Colonic mucosa (tissue), 4 donors: ENCODE data around the gene RNF4. TPM values are rescaled to one million over a fixed set of nuclear protein-coding genes. Genes with fewer than 3 reads are reported as not detected.

Experiments
- DNase-seq: peaks from one replicate; pipeline ENCODE4 v3.0.0-alpha.2; 2020
- H3K27ac ChIP-seq: fragments of 200-600 bp; one replicate; pipeline ENCODE4 v1.8.0; 2021
- H3K27me3 ChIP-seq: fragments of 200-600 bp; one replicate; pipeline ENCODE4 v1.8.0; 2021
- H3K36me3 ChIP-seq: fragments of 200-600 bp; one replicate; pipeline ENCODE4 v1.8.0; 2021
- H3K4me1 ChIP-seq: fragments of 200-600 bp; one replicate; pipeline ENCODE4 v1.8.0; 2021; ENCODE audit warnings: mild to moderate bottlenecking
- H3K4me3 ChIP-seq: fragments of 200-600 bp; one replicate; pipeline ENCODE4 v1.8.0; 2021
- H3K9ac ChIP-seq, 2 donors: one replicate each; pipeline ENCODE4 v1.7.0; 2013; ENCODE audit warnings: control low read depth in 2 of 2, low read depth in 2 of 2, low read length in 2 of 2
- H3K9me3 ChIP-seq: fragments of 200-600 bp; one replicate; pipeline ENCODE4 v1.8.0; 2021
- CTCF ChIP-seq: fragments of 200-600 bp; IDR thresholded peaks from one replicate; pipeline ENCODE4 v1.8.0; 2022; ENCODE audit warnings: antibody characterized with exemption, mild to moderate bottlenecking
- intact Hi-C: fragments of 100-400 bp; cut with DNase I; formaldehyde crosslinking; loops from one replicate; pipeline ENCODE4 v1.14.1; 2022
- total RNA-seq, 2 donors: library from RNA; stranded (reverse); fragmentation: NEBNext Ultra II Directional in 1 of 2; extraction: Animal tissue kit (Norgen Biotek cat#: 25700) in 1 of 2; gene quantifications; one replicate each; pipeline ENCODE4 v1.2.1, GENCODE V29; 2021
- donor health status: healthy.
- donor health status: DM: no; HTN: no; CAD: no.
- donor health status: DM: no; HTN: no; CAD: no.

Gene RNF4
- total RNA-seq, 2 donors from 2014 or later, result 50.1 to 51.1 TPM

GRCh38 chr4:2457481-2458295 is 11.2 kb upstream of the RNF4 start:
- H3K9ac ChIP-seq, result no peak overlapping the region
- TF ChIP-seq CTCF, result no peak
- intact Hi-C loops, result no loop called here

GRCh38 chr4:2458546-2459491 is 10.1 kb upstream of the RNF4 start:
- Histone ChIP-seq H3K9ac (no peak overlapping the region), H3K27ac (no peak overlapping the region), H3K27me3 (no peaks in the 10 kb centered on the region), H3K4me1 (peaks cover 6% of the 10 kb centered on the region), H3K4me3 (no peak overlapping the region), H3K9me3 (no peaks in the 10 kb centered on the region), H3K36me3 (no peaks in the 10 kb centered on the region)
- DNase-seq, result no peak
- intact Hi-C loops, result no loop called here
- TF ChIP-seq CTCF, result no peak

More at GRCh38 chr4:2457481-2458295, 11.2 kb upstream of the RNF4 start:
- Histone ChIP-seq H3K4me1 (peaks cover 6% of the 10 kb centered on the region), H3K4me3 (no peak overlapping the region), H3K27me3 (no peaks in the 10 kb centered on the region), H3K36me3 (no peaks in the 10 kb centered on the region), H3K27ac (no peak overlapping the region), H3K9me3 (no peaks in the 10 kb centered on the region)
- DNase-seq, result no peak

GRCh38 chr4:2459589-2460349 is 9.1 kb upstream of the RNF4 start:
- Histone ChIP-seq H3K4me3 (no peak overlapping the region), H3K36me3 (no peaks in the 10 kb centered on the region), H3K4me1 (peaks cover 6% of the 10 kb centered on the region), H3K9me3 (no peaks in the 10 kb centered on the region), H3K27me3 (no peaks in the 10 kb centered on the region), H3K9ac (no peak overlapping the region), H3K27ac (no peak overlapping the region)
- no peak for TF ChIP-seq CTCF
- intact Hi-C loops, result no loop called here
- DNase-seq, result no peak

GRCh38 chr4:2461246-2461960 is 7.5 kb upstream of the RNF4 start:
- Histone ChIP-seq H3K27me3 (no peaks in the 10 kb centered on the region), H3K9me3 (no peaks in the 10 kb centered on the region), H3K4me1 (peaks cover 6% of the 10 kb centered on the region), H3K4me3 (no peak overlapping the region), H3K27ac (no peak overlapping the region), H3K9ac (no peak overlapping the region), H3K36me3 (no peaks in the 10 kb centered on the region)
- intact Hi-C loops, result no loop called here
- no peak for DNase-seq
- TF ChIP-seq CTCF, result no peak
